ENCODE data around the gene RIMBP2.

Gene RIMBP2

DNA sequence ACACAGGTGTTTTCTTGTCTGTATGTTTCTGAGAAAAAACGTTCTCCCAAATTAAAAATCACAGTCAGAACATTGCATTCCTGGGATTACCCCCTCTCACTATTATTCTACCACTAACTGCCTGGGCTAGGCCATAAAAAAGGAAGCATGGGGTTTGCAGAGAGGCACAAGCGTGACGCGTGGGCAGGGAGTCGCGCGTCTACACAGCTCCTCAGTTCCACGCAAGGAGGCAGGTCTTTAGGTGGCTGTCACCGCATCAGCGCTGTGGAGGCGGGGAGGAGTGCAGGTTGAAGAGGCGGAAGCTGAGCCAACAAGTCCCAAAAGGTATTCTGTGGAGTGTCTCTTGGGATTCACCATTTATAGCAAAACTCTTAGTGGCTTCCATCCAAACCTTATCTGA, 109.9 kb downstream of the RIMBP2 start:
- no peak for DNase-seq
- no peaks in the 10 kb centered on the region for H3K36me3 ChIP-seq (ENCODE audit: control insufficient read depth in 4 of 4, insufficient read depth in 4 of 4, low read length in 3 of 4)
- H3K4me1 ChIP-seq (ENCODE audit: control extremely low read depth in 1 of 4, control insufficient read depth in 4 of 4, insufficient read depth in 4 of 4, low read length in 3 of 4) = no peaks in the 10 kb centered on the region
- ChIA-PET CTCF (no interaction called here), POLR2A (no interaction called here)
- WGBS (ENCODE audit: insufficient coverage) = 98% methylated on average over 11 of the region's 12 CpGs
- no peaks in the 10 kb centered on the region for H3K27me3 ChIP-seq (replicated peaks in 2 of 5; ENCODE audit: control insufficient read depth in 4 of 5, insufficient read depth in 5 of 5, low read length in 4 of 5)
- no peaks in the 10 kb centered on the region for H3K9me3 ChIP-seq (ENCODE audit: control extremely low read depth in 1 of 5, control insufficient read depth in 4 of 5, insufficient read depth in 2 of 5, low read depth in 1 of 5, low read length in 4 of 5)
- H3K4me3 ChIP-seq (ENCODE audit: control insufficient read depth in 1 of 7, extremely low read depth in 1 of 7, insufficient read depth in 4 of 7, low read depth in 2 of 7, low read length in 6 of 7) = no peak overlapping the region
- no peak overlapping the region for H3K27ac ChIP-seq (ENCODE audit: insufficient read depth in 1 of 2, low read depth in 1 of 2, low read length in 2 of 2, poor library complexity in 1 of 2, severe bottlenecking in 2 of 2)

DNA sequence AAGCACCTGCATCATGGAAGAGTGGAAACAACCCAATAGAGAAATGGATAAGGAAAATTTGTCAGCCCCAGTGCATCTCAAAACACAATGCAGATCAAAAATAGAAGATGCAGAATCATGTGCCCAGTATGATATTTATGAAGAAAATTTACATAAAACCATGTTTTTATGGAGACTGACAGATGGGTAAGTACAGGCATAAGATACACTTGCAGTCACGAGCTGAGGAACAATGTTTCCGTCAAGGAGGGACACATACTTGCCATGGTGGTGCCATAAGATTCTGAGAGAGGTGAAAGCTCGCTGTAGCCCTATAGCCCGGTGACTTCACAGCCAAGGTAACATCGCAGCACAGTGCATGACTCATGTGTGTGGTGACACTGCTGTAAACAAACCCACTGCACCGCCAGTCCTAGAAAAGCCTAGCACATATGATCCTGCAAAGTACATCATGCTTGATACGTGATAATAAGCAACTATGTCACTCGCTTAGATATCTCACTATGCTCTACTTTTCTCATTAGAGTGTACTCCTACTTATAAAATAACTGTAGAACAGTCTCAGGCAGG, 112.6 kb downstream of the RIMBP2 start:
- Histone ChIP-seq H3K27ac (ENCODE audit: insufficient read depth in 1 of 2, low read depth in 1 of 2, low read length in 2 of 2, poor library complexity in 1 of 2, severe bottlenecking in 2 of 2) (no peak overlapping the region), H3K4me1 (ENCODE audit: control extremely low read depth in 1 of 4, control insufficient read depth in 4 of 4, insufficient read depth in 4 of 4, low read length in 3 of 4) (no peaks in the 10 kb centered on the region), H3K27me3 (replicated peaks in 2 of 5; ENCODE audit: control insufficient read depth in 4 of 5, insufficient read depth in 5 of 5, low read length in 4 of 5) (peaks cover 0 to 2% (median 0%) of the 10 kb centered on the region in 5 experiments), H3K4me3 (ENCODE audit: control insufficient read depth in 1 of 7, extremely low read depth in 1 of 7, insufficient read depth in 4 of 7, low read depth in 2 of 7, low read length in 6 of 7) (no peak overlapping the region), H3K9me3 (ENCODE audit: control extremely low read depth in 1 of 5, control insufficient read depth in 4 of 5, insufficient read depth in 2 of 5, low read depth in 1 of 5, low read length in 4 of 5) (peaks cover 0 to 3% (median 0%) of the 10 kb centered on the region in 5 experiments), H3K36me3 (ENCODE audit: control insufficient read depth in 4 of 4, insufficient read depth in 4 of 4, low read length in 3 of 4) (no peaks in the 10 kb centered on the region)
- 86% methylated on average over 7 of the region's 8 CpGs for WGBS (ENCODE audit: insufficient coverage)
- CTCF ChIA-PET = interaction anchor here (0.7 kb wide), 1 partner anchor 10 kb away, joined by 4 read pairs; no protein-coding TSS in a partner anchor
- POLR2A ChIA-PET = no interaction called here
- no peak for DNase-seq

DNA sequence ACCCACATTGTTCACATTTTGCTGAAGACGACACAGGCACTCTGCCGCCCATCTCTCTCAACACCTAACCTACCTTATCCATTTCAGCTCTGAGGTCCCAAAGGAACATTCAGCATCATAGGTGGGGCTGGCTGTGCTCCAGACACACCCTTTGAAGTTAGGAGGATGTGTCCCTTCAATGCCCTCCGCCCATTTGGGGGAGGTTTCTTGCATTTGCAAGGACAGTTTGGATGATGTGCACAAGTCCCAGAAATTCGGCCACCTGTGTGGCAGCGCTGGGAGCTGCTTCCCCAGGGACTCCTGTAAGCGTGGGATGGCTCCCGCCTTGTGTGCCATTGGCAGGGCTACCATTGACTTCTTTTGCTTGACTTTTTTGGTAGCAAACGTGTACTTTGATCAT, 113.8 kb downstream of the RIMBP2 start:
- 95% methylated on average over 8 of the region's 8 CpGs for WGBS (ENCODE audit: insufficient coverage)
- ChIA-PET POLR2A (no interaction called here), CTCF (no interaction called here)

DNA sequence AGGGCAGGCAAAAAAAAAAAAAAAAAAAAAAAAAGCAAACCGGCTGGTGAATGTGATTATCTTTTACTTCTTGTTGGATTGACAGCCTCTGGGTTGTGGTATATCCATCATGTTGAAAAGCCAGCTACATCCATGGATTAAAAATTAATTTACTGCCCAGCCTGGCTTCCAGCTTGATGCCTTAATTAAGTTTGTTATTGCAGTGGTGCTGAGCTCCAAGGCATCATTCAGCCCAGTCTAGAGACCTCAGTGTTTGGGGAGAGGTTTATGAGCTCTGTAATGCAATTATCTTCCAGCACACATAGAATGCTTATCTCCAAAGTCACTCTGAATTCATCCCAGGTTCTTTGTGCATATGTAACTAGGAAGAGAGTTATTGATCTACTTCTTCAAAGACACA, 114.8 kb downstream of the RIMBP2 start:
- no CpG with 5 or more reads among the region's 1 CpG for WGBS (ENCODE audit: insufficient coverage)
- Histone ChIP-seq H3K27me3 (replicated peaks in 2 of 5; ENCODE audit: control insufficient read depth in 4 of 5, insufficient read depth in 5 of 5, low read length in 4 of 5) (peaks cover 0 to 2% (median 0%) of the 10 kb centered on the region in 5 experiments), H3K4me3 (ENCODE audit: control insufficient read depth in 1 of 7, extremely low read depth in 1 of 7, insufficient read depth in 4 of 7, low read depth in 2 of 7, low read length in 6 of 7) (no peak overlapping the region), H3K27ac (ENCODE audit: insufficient read depth in 1 of 2, low read depth in 1 of 2, low read length in 2 of 2, poor library complexity in 1 of 2, severe bottlenecking in 2 of 2) (no peak overlapping the region), H3K36me3 (ENCODE audit: control insufficient read depth in 4 of 4, insufficient read depth in 4 of 4, low read length in 3 of 4) (no peaks in the 10 kb centered on the region), H3K4me1 (ENCODE audit: control extremely low read depth in 1 of 4, control insufficient read depth in 4 of 4, insufficient read depth in 4 of 4, low read length in 3 of 4) (no peaks in the 10 kb centered on the region), H3K9me3 (ENCODE audit: control extremely low read depth in 1 of 5, control insufficient read depth in 4 of 5, insufficient read depth in 2 of 5, low read depth in 1 of 5, low read length in 4 of 5) (peaks cover 0 to 3% (median 2%) of the 10 kb centered on the region in 5 experiments)
- DNase-seq = no peak
- ChIA-PET CTCF (interaction anchor here (1.2 kb wide), 1 partner anchor 20 kb away, joined by 3 read pairs; no protein-coding TSS in a partner anchor), POLR2A (no interaction called here)

More for the DNA sequence above, 113.8 kb downstream of the RIMBP2 start:
- H3K27ac ChIP-seq (ENCODE audit: insufficient read depth in 1 of 2, low read depth in 1 of 2, low read length in 2 of 2, poor library complexity in 1 of 2, severe bottlenecking in 2 of 2) = no peak overlapping the region
- H3K9me3 ChIP-seq (ENCODE audit: control extremely low read depth in 1 of 5, control insufficient read depth in 4 of 5, insufficient read depth in 2 of 5, low read depth in 1 of 5, low read length in 4 of 5) = peaks cover 0 to 3% (median 2%) of the 10 kb centered on the region in 5 experiments
- H3K36me3 ChIP-seq (ENCODE audit: control insufficient read depth in 4 of 4, insufficient read depth in 4 of 4, low read length in 3 of 4) = no peaks in the 10 kb centered on the region
- no peaks in the 10 kb centered on the region for H3K4me1 ChIP-seq (ENCODE audit: control extremely low read depth in 1 of 4, control insufficient read depth in 4 of 4, insufficient read depth in 4 of 4, low read length in 3 of 4)
- peaks cover 0 to 2% (median 0%) of the 10 kb centered on the region in 5 experiments for H3K27me3 ChIP-seq (replicated peaks in 2 of 5; ENCODE audit: control insufficient read depth in 4 of 5, insufficient read depth in 5 of 5, low read length in 4 of 5)
- DNase-seq = no peak
- no peak overlapping the region for H3K4me3 ChIP-seq (ENCODE audit: control insufficient read depth in 1 of 7, extremely low read depth in 1 of 7, insufficient read depth in 4 of 7, low read depth in 2 of 7, low read length in 6 of 7)

DNA sequence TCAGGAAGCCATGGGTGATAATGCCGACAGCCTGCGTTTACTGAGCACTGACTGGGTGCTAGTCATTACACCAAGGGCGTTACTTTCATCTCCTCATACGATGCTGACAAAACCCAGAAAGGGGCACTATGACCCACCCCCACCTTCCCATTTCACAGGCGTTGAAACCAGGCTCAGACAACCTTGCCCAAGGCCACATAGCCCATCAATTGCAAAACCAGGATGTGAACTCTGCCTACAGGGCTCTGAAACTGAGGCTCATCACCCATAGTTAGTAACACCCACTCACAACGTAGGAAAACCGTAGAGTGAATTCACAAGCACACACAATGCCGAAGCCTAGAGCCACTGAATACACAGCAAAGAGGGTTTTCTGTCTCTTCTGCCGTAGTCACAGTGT, 119.9 kb downstream of the RIMBP2 start:
- H3K27ac ChIP-seq (ENCODE audit: insufficient read depth in 1 of 2, low read depth in 1 of 2, low read length in 2 of 2, poor library complexity in 1 of 2, severe bottlenecking in 2 of 2) = no peak overlapping the region
- H3K36me3 ChIP-seq (ENCODE audit: control insufficient read depth in 4 of 4, insufficient read depth in 4 of 4, low read length in 3 of 4) = no peaks in the 10 kb centered on the region
- 76% methylated on average over 8 of the region's 9 CpGs for WGBS (ENCODE audit: insufficient coverage)
- CTCF ChIA-PET = no interaction called here
- H3K4me1 ChIP-seq (ENCODE audit: control extremely low read depth in 1 of 4, control insufficient read depth in 4 of 4, insufficient read depth in 4 of 4, low read length in 3 of 4) = no peaks in the 10 kb centered on the region
- POLR2A ChIA-PET = no interaction called here
- H3K9me3 ChIP-seq (ENCODE audit: control extremely low read depth in 1 of 5, control insufficient read depth in 4 of 5, insufficient read depth in 2 of 5, low read depth in 1 of 5, low read length in 4 of 5) = peaks cover 0 to 3% (median 2%) of the 10 kb centered on the region in 5 experiments
- peaks cover 0 to 2% (median 0%) of the 10 kb centered on the region in 5 experiments for H3K27me3 ChIP-seq (replicated peaks in 2 of 5; ENCODE audit: control insufficient read depth in 4 of 5, insufficient read depth in 5 of 5, low read length in 4 of 5)
- no peak overlapping the region for H3K4me3 ChIP-seq (ENCODE audit: control insufficient read depth in 1 of 7, extremely low read depth in 1 of 7, insufficient read depth in 4 of 7, low read depth in 2 of 7, low read length in 6 of 7)
- DNase-seq = no peak

DNA sequence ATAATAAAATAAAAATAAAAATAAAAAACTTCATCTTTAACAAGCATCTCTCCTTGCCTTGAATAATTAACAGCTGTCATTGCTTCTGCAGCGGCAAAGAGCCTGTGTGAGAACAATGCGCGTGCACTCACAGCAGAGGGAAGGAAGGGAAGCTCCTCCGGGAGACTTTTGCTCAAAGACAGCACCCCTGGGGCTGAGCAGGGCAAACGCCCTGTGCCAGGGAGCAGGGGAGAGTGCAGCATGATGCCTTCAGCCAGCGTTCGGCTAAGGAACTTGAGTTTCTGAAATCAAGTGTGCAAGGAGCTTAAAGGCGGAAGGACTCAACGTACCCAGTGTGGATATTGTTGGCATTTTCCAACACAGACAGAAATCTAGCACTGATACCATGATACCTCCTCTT, 120.5 kb downstream of the RIMBP2 start:
- no peak for DNase-seq
- ChIA-PET POLR2A (no interaction called here), CTCF (no interaction called here)
- Histone ChIP-seq H3K9me3 (ENCODE audit: control extremely low read depth in 1 of 5, control insufficient read depth in 4 of 5, insufficient read depth in 2 of 5, low read depth in 1 of 5, low read length in 4 of 5) (peaks cover 0 to 3% (median 0%) of the 10 kb centered on the region in 5 experiments), H3K4me3 (ENCODE audit: control insufficient read depth in 1 of 7, extremely low read depth in 1 of 7, insufficient read depth in 4 of 7, low read depth in 2 of 7, low read length in 6 of 7) (no peak overlapping the region), H3K27ac (ENCODE audit: insufficient read depth in 1 of 2, low read depth in 1 of 2, low read length in 2 of 2, poor library complexity in 1 of 2, severe bottlenecking in 2 of 2) (no peak overlapping the region), H3K27me3 (replicated peaks in 2 of 5; ENCODE audit: control insufficient read depth in 4 of 5, insufficient read depth in 5 of 5, low read length in 4 of 5) (peaks cover 0 to 2% (median 0%) of the 10 kb centered on the region in 5 experiments), H3K36me3 (ENCODE audit: control insufficient read depth in 4 of 4, insufficient read depth in 4 of 4, low read length in 3 of 4) (no peaks in the 10 kb centered on the region), H3K4me1 (ENCODE audit: control extremely low read depth in 1 of 4, control insufficient read depth in 4 of 4, insufficient read depth in 4 of 4, low read length in 3 of 4) (no peaks in the 10 kb centered on the region)
- WGBS (ENCODE audit: insufficient coverage) = 86% methylated on average over 7 of the region's 9 CpGs

DNA sequence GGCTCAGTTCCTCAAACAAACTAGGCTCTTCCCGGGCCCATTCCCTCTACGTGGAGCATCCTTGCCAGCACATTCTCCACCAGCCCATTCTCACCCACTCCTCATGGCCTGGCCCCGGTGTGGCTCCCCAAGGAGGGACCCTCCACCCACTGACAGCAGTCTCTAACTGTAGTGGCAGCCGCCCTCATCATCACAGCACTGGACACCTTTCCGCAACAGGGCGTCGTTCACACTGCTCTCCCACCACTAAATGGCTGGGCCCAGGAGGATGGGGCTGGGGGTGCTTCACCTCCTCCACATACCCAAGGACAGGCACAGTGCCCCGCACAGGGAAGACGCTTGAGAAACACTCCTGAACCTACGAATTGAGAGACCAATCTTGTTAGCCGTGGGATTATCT, 123.0 kb downstream of the RIMBP2 start:
- DNase-seq = no peak
- WGBS (ENCODE audit: insufficient coverage) = 93% methylated on average over 9 of the region's 11 CpGs
- ChIA-PET CTCF (no interaction called here), POLR2A (no interaction called here)
- peaks cover 0 to 2% (median 0%) of the 10 kb centered on the region in 5 experiments for H3K9me3 ChIP-seq (ENCODE audit: control extremely low read depth in 1 of 5, control insufficient read depth in 4 of 5, insufficient read depth in 2 of 5, low read depth in 1 of 5, low read length in 4 of 5)
- H3K4me1 ChIP-seq (ENCODE audit: control extremely low read depth in 1 of 4, control insufficient read depth in 4 of 4, insufficient read depth in 4 of 4, low read length in 3 of 4) = peaks cover 0 to 14% (median 3%) of the 10 kb centered on the region in 4 experiments
- peaks cover 0 to 5% (median 0%) of the 10 kb centered on the region in 5 experiments for H3K27me3 ChIP-seq (replicated peaks in 2 of 5; ENCODE audit: control insufficient read depth in 4 of 5, insufficient read depth in 5 of 5, low read length in 4 of 5)
- no peaks in the 10 kb centered on the region for H3K36me3 ChIP-seq (ENCODE audit: control insufficient read depth in 4 of 4, insufficient read depth in 4 of 4, low read length in 3 of 4)
- H3K27ac ChIP-seq (ENCODE audit: insufficient read depth in 1 of 2, low read depth in 1 of 2, low read length in 2 of 2, poor library complexity in 1 of 2, severe bottlenecking in 2 of 2) = no peak overlapping the region
- no peak overlapping the region for H3K4me3 ChIP-seq (ENCODE audit: control insufficient read depth in 1 of 7, extremely low read depth in 1 of 7, insufficient read depth in 4 of 7, low read depth in 2 of 7, low read length in 6 of 7)
